Measurements from ENCODE around the gene EPC2.
A peak's percentile ranks its signal among the peaks of the same experiment; 100 is the strongest.

Gene EPC2, protein sequence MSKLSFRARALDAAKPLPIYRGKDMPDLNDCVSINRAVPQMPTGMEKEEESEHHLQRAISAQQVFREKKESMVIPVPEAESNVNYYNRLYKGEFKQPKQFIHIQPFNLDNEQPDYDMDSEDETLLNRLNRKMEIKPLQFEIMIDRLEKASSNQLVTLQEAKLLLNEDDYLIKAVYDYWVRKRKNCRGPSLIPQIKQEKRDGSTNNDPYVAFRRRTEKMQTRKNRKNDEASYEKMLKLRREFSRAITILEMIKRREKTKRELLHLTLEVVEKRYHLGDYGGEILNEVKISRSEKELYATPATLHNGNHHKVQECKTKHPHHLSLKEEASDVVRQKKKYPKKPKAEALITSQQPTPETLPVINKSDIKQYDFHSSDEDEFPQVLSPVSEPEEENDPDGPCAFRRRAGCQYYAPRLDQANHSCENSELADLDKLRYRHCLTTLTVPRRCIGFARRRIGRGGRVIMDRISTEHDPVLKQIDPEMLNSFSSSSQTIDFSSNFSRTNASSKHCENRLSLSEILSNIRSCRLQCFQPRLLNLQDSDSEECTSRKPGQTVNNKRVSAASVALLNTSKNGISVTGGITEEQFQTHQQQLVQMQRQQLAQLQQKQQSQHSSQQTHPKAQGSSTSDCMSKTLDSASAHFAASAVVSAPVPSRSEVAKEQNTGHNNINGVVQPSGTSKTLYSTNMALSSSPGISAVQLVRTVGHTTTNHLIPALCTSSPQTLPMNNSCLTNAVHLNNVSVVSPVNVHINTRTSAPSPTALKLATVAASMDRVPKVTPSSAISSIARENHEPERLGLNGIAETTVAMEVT

GRCh38 chr2:148643998-148644882, at the start of gene EPC2:
Gene EPC2 (plus strand): TSS chr2:148644751. CDS start chr2:148645018, 267 bp downstream.
- peak within 1 kb of the TSS; percentile 92 for H3K4me3 ChIP-seq (ENCODE audit: low read depth, low read length)
- no peak for TF ChIP-seq CTCF (IDR thresholded peaks at IDR 0.05; ENCODE audit: low read depth, low read length)

GRCh38 chr2:148596018-148596417, 48.5 kb upstream of the EPC2 start:
- no peak overlapping the region for H3K4me3 ChIP-seq (ENCODE audit: low read depth, low read length)
- TF ChIP-seq CTCF (IDR thresholded peaks at IDR 0.05; ENCODE audit: low read depth, low read length): no peak

- no peak overlapping the region for H3K4me3 ChIP-seq (ENCODE audit: low read depth, low read length)
- no peak for TF ChIP-seq CTCF (IDR thresholded peaks at IDR 0.05; ENCODE audit: low read depth, low read length)
Observed at GRCh38 chr2:148599109-148599991, 45.2 kb upstream of the EPC2 start.

- no peak for TF ChIP-seq CTCF (IDR thresholded peaks at IDR 0.05; ENCODE audit: low read depth, low read length)
- H3K4me3 ChIP-seq (ENCODE audit: low read depth, low read length): no peak overlapping the region
Observed at GRCh38 chr2:148602885-148603561, 41.5 kb upstream of the EPC2 start.

GRCh38 chr2:148603562-148603920, 41.0 kb upstream of the EPC2 start:
- H3K4me3 ChIP-seq (ENCODE audit: low read depth, low read length): no peak overlapping the region
- TF ChIP-seq CTCF (IDR thresholded peaks at IDR 0.05; ENCODE audit: low read depth, low read length): no peak

- no peak for TF ChIP-seq CTCF (IDR thresholded peaks at IDR 0.05; ENCODE audit: low read depth, low read length)
- H3K4me3 ChIP-seq (ENCODE audit: low read depth, low read length): no peak overlapping the region
Observed at GRCh38 chr2:148604927-148605326, 39.6 kb upstream of the EPC2 start.

Measured in WI38 (cell line).